ENCODE data around the gene SVOP.

GRCh38 chr12:108862588-108862959 lies 158.3 kb downstream of the SVOP start:
- TF ChIP-seq EZH2phosphoT487 (IDR thresholded peaks at IDR 0.05; ENCODE audit: borderline replicate concordance) (no peak), JUND (IDR thresholded peaks at IDR 0.05) (no peak), MAX (IDR thresholded peaks at IDR 0.05) (no peak), POLR2AphosphoS5 (IDR thresholded peaks at IDR 0.05; ENCODE audit: low read depth, low read length) (no peak), REST (IDR thresholded peaks at IDR 0.05; ENCODE audit: low read depth) (no peak), ZNF274 (IDR thresholded peaks at IDR 0.05; ENCODE audit: low read depth, low read length) (no peak), ATF3 (IDR thresholded peaks at IDR 0.05) (no peak), CTCF (IDR thresholded peaks at IDR 0.05 in 2 of 3, conservative IDR thresholded peaks at IDR 0.05 in 1 of 3; ENCODE audit: borderline replicate concordance in 1 of 3, insufficient read depth in 1 of 3, low read depth in 2 of 3, low read length in 2 of 3) (no peak), EZH2 (IDR thresholded peaks at IDR 0.05) (no peak), ZBTB33 (IDR thresholded peaks at IDR 0.05; ENCODE audit: extremely low read depth, insufficient replicate concordance, low read length) (no peak)

Measured in HCT116 (cell line).